GM23338 (cell line): ENCODE measurements around the gene DNAAF5. TPM values are rescaled to one million over a fixed set of nuclear protein-coding genes. Genes with fewer than 3 reads are reported as not detected.

Source experiments
- ATAC-seq: fragments of 200-7000 bp; cut with Tn5 transposase; 3 replicates; pipeline ENCODE4 v1.9.1; 2020
- DNase-seq: peaks from one replicate; pipeline ENCODE4 v3.0.0-alpha.2; 2015; ENCODE audit warnings: low spot score
- H2AFZ ChIP-seq: fragments of 200-600 bp; sonication (generic); 2 replicates; pipeline ENCODE4 v1.8.0; 2016; ENCODE audit warnings: antibody characterized with exemption, mild to moderate bottlenecking, moderate library complexity
- H3F3A ChIP-seq: fragments of 200-600 bp; sonication (generic); replicated peaks from 2 replicates; pipeline ENCODE4 v1.8.0; 2017; ENCODE audit warnings: antibody characterized with exemption, mixed run types, low read depth
- H3K27ac ChIP-seq: fragments of 200-600 bp; sonication (generic); 2 replicates; pipeline ENCODE4 v1.6.1; 2016; ENCODE audit warnings: low read depth
- H3K27me3 ChIP-seq: fragments of 200-600 bp; sonication (generic); 2 replicates; pipeline ENCODE4 v1.8.0; 2016; ENCODE audit warnings: mild to moderate bottlenecking, mixed run types, moderate library complexity; ENCODE audit not compliant: insufficient read depth
- H3K36me3 ChIP-seq: fragments of 200-600 bp; sonication (generic); 2 replicates; pipeline ENCODE4 v1.8.0; 2016; ENCODE audit warnings: mild to moderate bottlenecking; ENCODE audit not compliant: insufficient read depth
- H3K4me1 ChIP-seq: fragments of 200-600 bp; sonication (generic); 2 replicates; pipeline ENCODE4 v1.8.0; 2016; ENCODE audit warnings: mild to moderate bottlenecking, moderate library complexity; ENCODE audit not compliant: insufficient read depth
- H3K4me2 ChIP-seq: fragments of 200-600 bp; sonication (generic); 2 replicates; pipeline ENCODE4 v1.7.1; 2017; ENCODE audit warnings: mixed run types
- H3K4me3 ChIP-seq: fragments of 200-600 bp; sonication (generic); 2 replicates; pipeline ENCODE4 v1.6.1; 2016; ENCODE audit warnings: mixed run types
- H3K79me2 ChIP-seq: fragments of 200-600 bp; sonication (generic); replicated peaks from 2 replicates; pipeline ENCODE4 v1.8.0; 2017; ENCODE audit warnings: mild to moderate bottlenecking; ENCODE audit not compliant: insufficient read depth
- H3K9me2 ChIP-seq: fragments of 200-600 bp; sonication (generic); 2 replicates; pipeline ENCODE4 v1.8.0; 2017; ENCODE audit not compliant: insufficient read depth
- H4K20me1 ChIP-seq: fragments of 200-600 bp; sonication (generic); replicated peaks from 2 replicates; pipeline ENCODE4 v1.8.0; 2017; ENCODE audit warnings: mild to moderate bottlenecking; ENCODE audit not compliant: insufficient read depth
- H3K27ac Mint-ChIP-seq: 2 replicates; pipeline ENCODE4 v1.8.0; 2020; ENCODE audit warnings: inconsistent platforms, mild to moderate bottlenecking, moderate library complexity, mixed read lengths
- H3K27me3 Mint-ChIP-seq: 3 replicates; pipeline ENCODE4 v1.8.0; 2022; ENCODE audit warnings: low read depth, mild to moderate bottlenecking, moderate library complexity, mixed read lengths, inconsistent platforms; ENCODE audit not compliant: insufficient read depth, poor library complexity
- H3K36me3 Mint-ChIP-seq: 3 replicates; pipeline ENCODE4 v1.8.0; 2021; ENCODE audit warnings: low read depth, mild to moderate bottlenecking, inconsistent platforms, moderate library complexity, mixed read lengths
- H3K4me1 Mint-ChIP-seq: 3 replicates; pipeline ENCODE4 v1.8.0; 2020; ENCODE audit warnings: mild to moderate bottlenecking, inconsistent platforms, mixed read lengths
- H3K4me3 Mint-ChIP-seq: 3 replicates; pipeline ENCODE4 v1.8.0; 2021; ENCODE audit warnings: moderate library complexity, mild to moderate bottlenecking, inconsistent platforms, mixed read lengths
- H3K9me3 Mint-ChIP-seq: 3 replicates; pipeline ENCODE4 v1.8.0; 2020; ENCODE audit warnings: moderate library complexity, mild to moderate bottlenecking, inconsistent platforms, mixed read lengths
- CREB1 ChIP-seq: fragments of 250-450 bp; sonication (Bioruptor Pico); IDR thresholded peaks from 2 replicates; pipeline ENCODE4 v1.5.0; 2020; ENCODE audit warnings: low read depth, mild to moderate bottlenecking, moderate library complexity
- ETS1 ChIP-seq: IDR thresholded peaks from 2 replicates; pipeline ENCODE4 v1.6.1; 2016; ENCODE audit warnings: antibody characterized with exemption
- EZH2phosphoT487 ChIP-seq: fragments of 200-600 bp; sonication (generic); IDR thresholded peaks from one replicate; pipeline ENCODE4 v1.8.1; 2018; ENCODE audit warnings: antibody characterized with exemption; ENCODE audit not compliant: unreplicated experiment
- ZNF114 ChIP-seq: fragments of 250-450 bp; sonication (Bioruptor Pico); IDR thresholded peaks from 2 replicates; pipeline ENCODE4 v1.5.0; 2020; ENCODE audit warnings: mild to moderate bottlenecking, moderate library complexity
- ZNF462 ChIP-seq: fragments of 250-450 bp; sonication (Bioruptor Pico); IDR thresholded peaks from 2 replicates; pipeline ENCODE4 v1.5.0; 2020; ENCODE audit warnings: mild to moderate bottlenecking, moderate library complexity
- polyA plus RNA-seq: library from polyadenylated mRNA; unstranded; fragments of >200 nt; fragmentation: Nextera tagmentation; extraction: Ambion mirVana; gene quantifications from 2 replicates; pipeline ENCODE4 v1.2.1, GENCODE V29; 2016
- total RNA-seq: library from RNA; depleted of rRNA; stranded (reverse); fragments of >200 nt; shearing (Covaris generic); gene quantifications from 2 replicates; pipeline ENCODE4 v1.2.3, GENCODE V29; 2014

The DNAAF5 gene
- total and polyA plus RNA-seq, 2 experiments from 2014 or later, result 20.4 to 86.7 TPM

GRCh38 chr7:801940-802381 lies 75.5 kb downstream of the DNAAF5 start (continued):
- no peak for TF ChIP-seq ZNF462 (CRISPR knock-in tag)

GRCh38 chr7:802500-803242 lies 76.2 kb downstream of the DNAAF5 start:
- no peak overlapping the region for H3K4me3 ChIP-seq
- H3K27ac ChIP-seq, result no peak overlapping the region
- H3K27ac Mint-ChIP-seq, result no peak overlapping the region
- H3K27me3 ChIP-seq, result no peaks in the 10 kb centered on the region
- no peaks in the 10 kb centered on the region for H3K4me1 ChIP-seq
- H3K9me2 ChIP-seq, result no peaks in the 10 kb centered on the region
- H3K27me3 Mint-ChIP-seq, result peaks cover 7% of the 10 kb centered on the region
- H3K79me2 ChIP-seq, result no peaks in the 10 kb centered on the region
- H3F3A ChIP-seq, result no peaks in the 10 kb centered on the region
- peaks cover 32% of the 10 kb centered on the region for H3K9me3 Mint-ChIP-seq
- H4K20me1 ChIP-seq, result no peaks in the 10 kb centered on the region
- peaks cover 24% of the 10 kb centered on the region for H3K36me3 Mint-ChIP-seq
- H3K36me3 ChIP-seq, result no peaks in the 10 kb centered on the region
- no peak overlapping the region for H2AFZ ChIP-seq
- ATAC-seq, result no peak
- no peak overlapping the region for H3K4me2 ChIP-seq
- H3K4me3 Mint-ChIP-seq, result no peak overlapping the region
- no peak for TF ChIP-seq CREB1 (CRISPR knock-in tag)
- TF ChIP-seq ZNF462 (CRISPR knock-in tag), result no peak
- TF ChIP-seq ETS1, result no peak
- no peak for TF ChIP-seq EZH2phosphoT487
- TF ChIP-seq ZNF114 (CRISPR knock-in tag), result no peak
- no peaks in the 10 kb centered on the region for H3K4me1 Mint-ChIP-seq
- DNase-seq, result no peak
